GM18868 (cell line): ENCODE results near the gene NSUN6.

Experiments
- ATAC-seq: cut with Tn5 transposase; IDR thresholded peaks from one replicate; pipeline ENCODE4 v1.9.1; 2021; ENCODE audit warnings: mild to moderate bottlenecking, moderate library complexity; ENCODE audit not compliant: unreplicated experiment

The NSUN6 gene

GRCh38 chr10:18565006-18565405 is 86.4 kb downstream of the NSUN6 start:
- no peak for ATAC-seq

DNA sequence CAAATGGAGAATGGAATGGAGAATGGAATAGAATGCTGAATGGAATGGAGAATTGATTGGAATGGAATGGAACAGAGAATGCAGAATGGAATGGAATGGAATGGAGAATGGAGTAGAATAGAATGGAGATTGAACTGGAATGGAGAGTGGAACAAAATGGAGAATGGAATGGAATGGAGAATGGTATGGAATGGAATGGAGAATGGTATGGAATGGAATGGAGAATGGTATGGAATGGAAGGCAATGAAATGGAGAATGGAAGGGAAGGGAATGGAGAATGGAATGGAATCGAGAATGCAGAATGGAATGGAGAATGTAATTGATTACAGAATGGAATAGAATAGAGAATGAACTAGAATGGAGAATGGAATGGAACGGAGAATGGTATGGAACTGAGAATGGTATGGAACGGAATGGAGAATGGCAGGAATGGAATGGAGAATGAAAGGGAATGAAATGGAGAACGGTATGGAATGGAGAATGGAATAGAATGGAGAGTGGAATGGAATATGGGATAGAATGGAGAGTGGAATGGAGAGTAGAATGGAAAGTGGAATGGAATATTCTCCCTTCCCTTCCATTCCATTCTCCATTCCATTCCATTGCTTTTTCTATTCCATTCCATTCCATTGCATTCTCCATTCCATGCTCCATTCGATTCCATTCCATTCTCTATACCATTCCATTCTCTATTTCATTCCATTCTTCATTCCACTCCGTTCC is 88.2 kb downstream of the NSUN6 start:
- no peak for ATAC-seq

GRCh38 chr10:18561861-18562551 is 89.4 kb downstream of the NSUN6 start:
- no peak for ATAC-seq

GRCh38 chr10:18557960-18558359 is 93.4 kb downstream of the NSUN6 start:
- ATAC-seq, result no peak

DNA sequence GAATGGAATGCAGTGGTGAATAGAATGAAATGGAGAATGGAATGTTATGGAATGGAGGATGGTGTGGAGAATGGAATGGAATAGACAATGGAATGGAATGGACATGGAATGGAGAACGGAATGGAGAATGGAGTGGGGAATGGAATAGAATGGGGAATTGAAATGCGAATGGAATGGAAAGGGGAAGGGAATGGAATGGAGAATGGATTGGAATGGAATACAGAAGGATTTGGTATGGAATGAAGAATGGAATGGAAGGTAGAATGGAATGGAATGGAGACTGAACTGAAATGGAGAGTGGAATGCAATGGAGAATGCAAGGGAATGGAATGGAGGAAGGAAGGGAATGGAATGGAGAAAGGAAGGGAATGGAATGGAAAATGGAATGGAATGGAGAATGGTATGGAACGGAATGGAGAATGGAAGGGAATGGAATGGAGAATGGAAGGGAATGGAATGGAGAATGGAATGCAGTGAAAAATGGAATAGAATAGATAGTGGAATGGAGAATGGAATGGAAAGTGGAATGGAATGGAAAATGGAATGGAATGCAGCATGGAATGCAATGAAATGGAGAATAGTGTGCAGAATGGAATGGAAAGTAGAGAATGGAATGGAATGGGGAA is 94.8 kb downstream of the NSUN6 start:
- ATAC-seq, result no peak

GRCh38 chr10:18554479-18554878 is 96.9 kb downstream of the NSUN6 start:
- no peak for ATAC-seq

DNA sequence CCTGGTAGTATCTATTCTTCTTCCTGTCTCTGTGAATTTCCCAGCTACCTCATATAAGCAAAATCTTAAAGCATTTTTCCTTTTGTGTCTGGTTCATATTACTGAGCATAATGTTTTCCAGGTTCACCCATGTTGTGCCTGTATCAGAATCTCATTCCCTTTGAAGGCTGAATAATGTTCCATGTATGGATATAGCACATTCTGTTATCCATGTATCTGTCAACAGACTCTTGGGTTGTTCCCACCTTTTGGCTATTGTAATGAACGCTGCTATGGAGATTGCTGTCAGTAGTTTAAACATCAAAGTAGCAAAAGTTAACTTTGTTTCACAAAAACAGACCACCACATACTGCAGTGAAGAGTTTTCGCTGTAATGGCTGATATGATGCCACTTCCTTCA is 99.9 kb downstream of the NSUN6 start:
- no peak for ATAC-seq

DNA sequence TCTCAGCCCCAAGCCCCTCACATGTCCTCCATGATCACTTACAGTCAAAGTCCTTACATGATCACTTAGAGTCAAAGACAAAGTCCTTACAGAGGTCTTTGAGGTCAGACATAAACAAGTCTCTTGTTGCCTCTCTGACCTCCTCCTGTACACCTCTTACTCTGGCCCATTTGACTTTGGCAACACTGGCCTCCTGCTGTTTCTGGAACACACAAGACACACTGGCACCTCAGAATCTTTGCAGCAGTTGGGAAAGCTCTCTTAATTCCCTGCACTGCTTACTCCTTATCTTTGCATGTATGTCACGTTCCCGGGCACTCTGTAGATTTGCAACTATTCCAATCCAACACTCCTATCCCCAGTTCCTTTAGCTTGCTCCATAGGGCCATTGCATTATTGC is 102.3 kb downstream of the NSUN6 start:
- no peak for ATAC-seq

- ATAC-seq, result no peak
These were observed 105.6 kb downstream of the NSUN6 start for GRCh38 chr10:18545621-18546305.

GRCh38 chr10:18542832-18543231 is 108.6 kb downstream of the NSUN6 start:
- ATAC-seq, result no peak

- no peak for ATAC-seq
These were observed 111.2 kb downstream of the NSUN6 start for GRCh38 chr10:18540195-18540594.

DNA sequence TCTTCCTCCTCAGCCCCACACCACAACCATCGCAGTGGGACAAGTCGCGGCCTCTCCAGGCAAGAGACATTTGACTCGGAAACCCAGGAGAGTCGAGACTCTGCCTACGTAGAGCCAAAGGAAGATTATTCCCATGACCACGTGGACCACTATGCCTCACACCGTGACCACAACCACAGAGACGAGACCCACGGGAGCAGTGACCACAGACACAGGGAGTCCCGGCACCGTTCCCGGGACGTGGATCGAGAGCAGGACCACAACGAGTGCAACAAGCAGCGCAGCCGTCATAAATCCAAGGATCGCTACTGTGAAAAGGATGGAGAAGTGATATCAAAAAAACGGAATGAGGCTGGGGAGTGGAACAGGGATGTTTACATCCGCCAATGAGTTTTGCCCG is 112.1 kb downstream of the NSUN6 start:
- no peak for ATAC-seq

DNA sequence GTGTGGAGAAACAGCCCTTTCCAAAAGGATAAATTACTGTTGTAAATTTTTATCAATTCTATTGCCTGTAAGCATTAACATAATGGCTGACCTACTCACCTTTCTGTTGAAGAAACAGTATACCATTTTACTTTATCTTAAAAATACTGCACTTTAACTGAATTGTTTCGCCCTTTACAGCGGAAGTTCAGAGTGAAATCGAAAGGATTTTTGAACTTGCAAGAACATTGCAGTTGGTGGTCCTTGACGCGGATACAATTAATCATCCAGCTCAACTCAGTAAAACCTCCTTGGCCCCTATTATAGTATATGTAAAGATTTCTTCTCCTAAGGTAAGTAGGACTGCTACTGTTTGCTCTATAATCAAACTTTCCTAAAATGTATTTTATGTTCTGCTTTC is 117.5 kb downstream of the NSUN6 start:
- no peak for ATAC-seq

DNA sequence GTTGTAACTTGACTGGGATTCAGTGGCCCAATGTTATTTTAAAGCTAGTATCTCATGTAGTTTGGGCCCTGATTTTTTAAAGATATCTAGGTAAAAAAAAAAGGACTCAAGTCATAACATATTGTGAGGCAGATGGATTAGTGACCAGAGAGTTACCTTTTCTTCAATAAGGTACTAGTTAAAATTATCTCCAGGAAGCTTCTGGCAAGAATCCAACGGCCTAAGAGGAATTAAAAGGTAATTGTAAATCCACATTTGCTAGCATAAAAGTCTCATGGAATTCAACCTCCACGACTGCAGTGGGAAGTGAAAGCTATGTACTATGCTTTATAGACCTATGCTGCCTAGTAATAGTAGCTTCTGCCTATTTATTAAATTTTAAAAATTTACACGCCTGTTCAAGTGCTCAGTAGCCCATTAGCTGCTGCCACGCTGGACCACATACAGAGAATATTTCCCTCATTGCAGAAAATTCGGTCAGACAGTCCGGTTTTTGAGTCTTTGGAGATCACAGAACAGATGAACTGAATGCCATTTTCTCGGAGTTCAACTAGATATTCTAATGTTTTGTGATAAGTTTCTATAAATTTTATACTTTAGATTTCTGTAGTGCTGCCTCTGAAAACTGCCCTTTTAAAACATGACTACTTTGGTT is 118.4 kb downstream of the NSUN6 start:
- no peak for ATAC-seq

GRCh38 chr10:18528292-18528691 is 123.1 kb downstream of the NSUN6 start:
- ATAC-seq, result no peak

DNA sequence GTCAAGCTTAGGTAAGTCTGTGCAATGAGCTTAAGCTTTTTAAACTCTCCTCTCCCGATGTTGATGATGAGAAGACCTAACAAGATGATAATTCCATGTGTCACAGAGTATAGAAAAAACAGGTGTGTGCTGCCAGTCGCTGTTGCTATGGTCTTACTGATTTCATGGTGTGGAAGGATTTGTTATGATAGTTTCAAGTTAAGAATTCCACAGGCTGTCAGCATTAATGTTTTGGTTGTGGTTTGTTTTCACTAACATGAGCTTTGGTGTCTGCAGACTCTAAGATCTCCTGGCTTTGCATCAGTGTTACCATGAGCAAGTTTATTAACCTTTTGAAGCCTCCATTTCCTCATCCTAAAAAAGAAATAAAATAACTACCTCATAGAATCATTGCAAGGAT is 123.7 kb downstream of the NSUN6 start:
- no peak for ATAC-seq

DNA sequence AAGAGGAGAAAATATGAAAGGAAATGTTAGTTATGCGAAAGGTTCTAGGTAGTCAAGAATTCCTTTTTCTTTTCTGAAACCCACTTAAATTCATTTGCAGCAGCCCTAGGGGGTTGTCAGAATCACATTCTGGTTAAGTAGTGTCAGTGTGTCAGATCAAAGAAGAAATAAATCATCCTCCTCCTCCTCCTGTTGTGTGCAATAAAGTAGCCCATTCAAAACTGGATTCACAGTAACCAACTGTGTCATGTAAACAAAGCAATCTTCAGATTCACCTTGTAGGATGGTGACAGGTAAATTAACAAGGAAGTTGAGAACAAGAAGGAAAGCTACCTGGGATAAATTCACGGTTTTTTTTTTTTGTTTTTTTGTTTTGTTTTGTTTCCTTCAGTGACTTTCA is 127.5 kb downstream of the NSUN6 start:
- no peak for ATAC-seq

- ATAC-seq, result no peak
These were observed 128.4 kb downstream of the NSUN6 start for GRCh38 chr10:18523025-18523424.

DNA sequence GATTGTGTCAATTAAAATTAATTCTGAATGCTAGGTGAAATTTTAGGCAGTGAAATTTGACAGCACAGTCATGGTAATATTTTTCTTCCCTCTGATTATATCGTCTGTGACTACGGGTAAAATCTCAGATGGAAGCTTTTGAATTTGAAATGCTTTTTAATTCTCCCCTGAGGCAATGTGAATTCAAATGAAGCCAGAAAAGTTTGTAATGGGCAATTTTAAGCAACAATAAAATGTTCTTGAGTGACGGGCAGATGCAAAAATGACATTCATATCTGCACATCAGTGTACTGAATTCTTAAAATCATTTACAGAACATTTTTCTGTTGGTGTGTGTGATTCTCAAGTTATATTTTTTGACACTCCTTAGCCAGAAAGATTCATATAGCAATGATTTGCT is 134.5 kb downstream of the NSUN6 start:
- ATAC-seq, result no peak

DNA sequence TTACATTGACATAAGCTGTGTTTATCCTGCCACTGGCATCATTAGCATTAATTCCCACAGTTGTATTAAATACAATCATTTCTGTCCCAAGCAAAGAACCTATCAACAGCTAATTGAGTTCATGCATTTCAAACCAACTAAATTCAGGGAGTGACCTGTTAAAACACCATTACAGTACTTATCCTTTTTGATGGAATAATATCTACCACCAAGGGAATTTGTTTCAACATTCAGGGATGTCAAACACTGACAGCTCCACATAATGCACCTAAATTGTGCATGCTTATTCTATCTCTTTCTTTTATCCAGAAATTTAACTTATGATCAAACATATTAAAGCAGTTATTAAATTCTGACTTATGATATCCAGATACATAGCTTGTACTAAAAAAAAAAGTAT is 136.8 kb downstream of the NSUN6 start:
- no peak for ATAC-seq

DNA sequence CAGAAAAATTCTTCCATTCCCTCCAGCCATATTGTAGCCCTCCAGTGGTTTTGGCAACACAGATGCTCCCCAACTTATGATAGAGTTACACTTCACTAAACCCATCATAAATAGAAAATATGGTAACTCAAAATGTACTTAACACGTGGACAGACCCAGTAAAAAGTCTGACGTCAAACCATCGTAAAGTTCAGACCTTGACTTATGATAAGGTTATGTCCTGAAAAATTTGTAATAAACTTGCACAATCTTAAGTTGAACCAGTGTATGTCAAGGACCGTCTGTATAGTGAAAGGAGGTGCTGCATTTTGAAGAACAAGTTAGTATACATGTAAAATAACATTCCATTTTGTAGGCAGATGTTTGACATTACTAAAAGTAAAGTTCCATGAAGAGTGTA is 142.8 kb downstream of the NSUN6 start:
- no peak for ATAC-seq
